ENCODE data around the gene SFI1.
A peak's percentile ranks its signal among the peaks of the same experiment; 100 is the strongest.

Gene SFI1

DNA sequence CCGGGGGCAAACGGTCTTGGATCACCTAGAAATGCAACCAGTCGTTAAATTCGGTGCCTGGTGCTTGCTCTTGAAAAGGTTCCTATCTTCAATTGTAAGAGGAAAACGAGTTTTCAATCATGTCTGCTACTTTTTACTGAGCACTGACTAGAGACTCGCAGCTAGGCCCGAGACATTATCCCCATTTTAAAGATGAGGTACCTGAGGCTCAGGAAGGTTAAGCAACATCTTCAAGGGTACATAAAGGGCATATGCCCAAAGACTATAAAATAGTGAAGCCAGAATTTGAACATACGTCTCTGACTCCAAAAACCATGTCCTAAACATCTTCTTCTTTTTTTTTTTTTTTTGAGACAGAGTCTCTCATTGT lies 166.3 kb downstream of the SFI1 start:
- H3K9ac ChIP-seq (ENCODE audit: low read depth, low read length): peak overlapping the region; percentile 48
- 58% methylated on average over 8 of the region's 8 CpGs for WGBS
- H3K9me3 ChIP-seq (ENCODE audit: insufficient read depth, low read depth, low read length): no peaks in the 10 kb centered on the region
- H3K4me1 ChIP-seq (ENCODE audit: insufficient read depth, low read length): 0 out of 2 replicates have a peak, but pooled peaks cover 4% of the 10 kb centered on the region
- peak overlapping the region; percentile 87 for H3K4me3 ChIP-seq (ENCODE audit: low read length)
- peak overlapping the region; percentile 40; the same call in 1 of the 2 replicates for H3K27ac ChIP-seq (ENCODE audit: low read depth, low read length)
- no peaks in the 10 kb centered on the region for H3K27me3 ChIP-seq (ENCODE audit: insufficient read depth, low read length)
- no peaks in the 10 kb centered on the region for H3K36me3 ChIP-seq (ENCODE audit: insufficient read depth, low read length)

Data from HUES64 (cell line).